Measurements from ENCODE around the gene DCLK1. TPM values are rescaled to one million over a fixed set of nuclear protein-coding genes. Genes with fewer than 3 reads are reported as not detected.

Gene DCLK1
- total and polyA plus RNA-seq, 4 experiments from 2014 or later = not detected

DNA sequence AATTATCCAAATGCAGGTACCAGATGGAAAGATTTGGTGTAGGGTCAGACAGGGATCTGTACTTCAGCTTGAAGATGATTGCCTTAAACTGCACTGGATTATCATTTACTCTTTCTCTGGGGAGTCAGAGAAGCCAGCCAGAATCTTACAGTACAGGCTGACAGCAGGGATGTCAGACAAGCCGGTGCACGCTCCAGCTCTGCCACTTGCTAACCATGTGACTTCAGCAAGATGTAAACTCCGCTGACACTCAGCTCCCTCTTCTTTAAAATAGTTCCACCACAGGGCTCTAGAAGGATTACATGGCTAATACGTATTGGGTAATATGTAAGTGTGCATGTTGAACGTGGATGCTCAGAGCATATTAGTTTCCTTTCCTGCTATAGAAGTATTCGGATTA, 403.3 kb downstream of the DCLK1 start:
- Histone ChIP-seq H3K27ac (ENCODE audit: low read depth, low read length) (no peak overlapping the region), H3K4me1 (ENCODE audit: insufficient read depth, low read length) (no peaks in the 10 kb centered on the region), H3K4me3 (ENCODE audit: low read length in 2 of 2) (no peak overlapping the region), H3K9me3 (ENCODE audit: control insufficient read depth in 1 of 2, low read length in 2 of 2) (no peaks in the 10 kb centered on the region), H3K27me3 (ENCODE audit: insufficient read depth, low read length) (no peaks in the 10 kb centered on the region), H3K36me3 (ENCODE audit: insufficient read depth, low read length) (no peaks in the 10 kb centered on the region)
- POLR2A ChIA-PET (ENCODE audit: partially characterized antibody) = no interaction called here
- H3K36me3 Mint-ChIP-seq = no peaks in the 10 kb centered on the region
- no peak overlapping the region for H3K27ac Mint-ChIP-seq
- CTCF ChIA-PET (ENCODE audit: partially characterized antibody) = no interaction called here
- no peaks in the 10 kb centered on the region for H3K27me3 Mint-ChIP-seq
- no peak overlapping the region for H3K4me3 Mint-ChIP-seq
- no peak for DNase-seq
- no peaks in the 10 kb centered on the region for H3K4me1 Mint-ChIP-seq
- H3K9me3 Mint-ChIP-seq = peaks cover 0 to 5% (median 0%) of the 10 kb centered on the region in 8 donors
- intact Hi-C loops (cut with micrococcal nuclease) = no loop called here

DNA sequence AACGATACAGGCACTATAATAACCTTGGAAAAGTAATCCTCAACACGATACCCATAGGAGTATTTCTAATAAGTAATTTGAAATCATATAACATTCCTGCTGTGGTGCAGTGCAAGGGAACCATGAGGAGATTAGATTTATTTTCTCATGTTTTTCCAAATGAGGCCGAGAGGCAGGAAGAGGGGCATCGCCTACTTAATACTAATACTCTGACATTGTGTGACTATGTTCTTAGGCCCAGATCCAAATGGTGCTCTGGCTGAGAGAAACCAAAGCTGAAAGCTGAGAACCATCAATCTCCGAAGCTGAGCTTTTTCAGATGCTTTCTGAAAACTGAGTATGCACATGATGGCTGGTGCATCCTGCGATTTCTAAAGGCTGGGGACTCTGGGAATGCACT, 406.7 kb downstream of the DCLK1 start:
- DNase-seq = no peak
- H3K27me3 ChIP-seq (ENCODE audit: insufficient read depth, low read length) = no peaks in the 10 kb centered on the region
- CTCF ChIA-PET (ENCODE audit: partially characterized antibody) = no interaction called here
- Mint-ChIP-seq H3K27me3 (peaks cover 0 to 4% of the 10 kb centered on the region in 2 donors), H3K4me3 (no peak overlapping the region), H3K27ac (no peak overlapping the region), H3K4me1 (peaks cover 0 to 8% (median 0%) of the 10 kb centered on the region in 4 donors), H3K9me3 (peaks cover 0 to 2% (median 0%) of the 10 kb centered on the region in 8 donors), H3K36me3 (no peaks in the 10 kb centered on the region)
- POLR2A ChIA-PET (ENCODE audit: partially characterized antibody) = no interaction called here
- no peak overlapping the region for H3K27ac ChIP-seq (ENCODE audit: low read depth, low read length)
- no peak overlapping the region for H3K4me3 ChIP-seq (ENCODE audit: low read length in 2 of 2)
- H3K9me3 ChIP-seq (ENCODE audit: control insufficient read depth in 1 of 2, low read length in 2 of 2) = no peaks in the 10 kb centered on the region
- no peaks in the 10 kb centered on the region for H3K36me3 ChIP-seq (ENCODE audit: insufficient read depth, low read length)
- H3K4me1 ChIP-seq (ENCODE audit: insufficient read depth, low read length) = no peaks in the 10 kb centered on the region
- intact Hi-C loops (cut with micrococcal nuclease) = no loop called here

DNA sequence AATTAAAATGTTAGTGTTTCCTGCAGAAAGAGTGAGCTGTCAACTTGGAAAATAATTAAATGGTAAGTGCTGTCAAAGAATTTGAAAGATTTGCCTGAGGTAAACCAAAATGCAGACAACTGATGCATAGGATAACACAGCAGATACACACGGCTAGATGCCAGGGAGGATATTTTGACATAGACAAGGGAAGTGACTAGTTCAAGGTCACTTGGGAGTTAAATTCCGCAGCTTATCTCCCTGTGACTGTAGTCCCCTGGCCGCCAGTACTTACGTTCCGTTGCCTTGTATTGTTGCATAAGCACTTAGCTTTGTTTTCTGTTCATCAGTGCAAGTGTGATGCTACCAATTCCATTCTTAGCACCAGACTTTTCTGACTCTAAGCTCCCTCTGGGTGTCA, 407.4 kb downstream of the DCLK1 start:
- no peaks in the 10 kb centered on the region for H3K36me3 Mint-ChIP-seq
- intact Hi-C loops (cut with micrococcal nuclease) = no loop called here
- ChIA-PET CTCF (ENCODE audit: partially characterized antibody) (no interaction called here), POLR2A (ENCODE audit: partially characterized antibody) (no interaction called here)
- no peaks in the 10 kb centered on the region for H3K4me1 ChIP-seq (ENCODE audit: insufficient read depth, low read length)
- H3K4me3 Mint-ChIP-seq = no peak overlapping the region
- no peaks in the 10 kb centered on the region for H3K27me3 ChIP-seq (ENCODE audit: insufficient read depth, low read length)
- DNase-seq = no peak
- H3K4me1 Mint-ChIP-seq = peaks cover 0 to 8% (median 0%) of the 10 kb centered on the region in 4 donors
- H3K27me3 Mint-ChIP-seq = peaks cover 0 to 4% of the 10 kb centered on the region in 2 donors
- H3K27ac Mint-ChIP-seq = no peak overlapping the region
- no peaks in the 10 kb centered on the region for H3K9me3 ChIP-seq (ENCODE audit: control insufficient read depth in 1 of 2, low read length in 2 of 2)
- H3K36me3 ChIP-seq (ENCODE audit: insufficient read depth, low read length) = no peaks in the 10 kb centered on the region
- H3K27ac ChIP-seq (ENCODE audit: low read depth, low read length) = no peak overlapping the region
- H3K9me3 Mint-ChIP-seq = peaks cover 0 to 2% (median 0%) of the 10 kb centered on the region in 8 donors
- no peak overlapping the region for H3K4me3 ChIP-seq (ENCODE audit: low read length in 2 of 2)

DNA sequence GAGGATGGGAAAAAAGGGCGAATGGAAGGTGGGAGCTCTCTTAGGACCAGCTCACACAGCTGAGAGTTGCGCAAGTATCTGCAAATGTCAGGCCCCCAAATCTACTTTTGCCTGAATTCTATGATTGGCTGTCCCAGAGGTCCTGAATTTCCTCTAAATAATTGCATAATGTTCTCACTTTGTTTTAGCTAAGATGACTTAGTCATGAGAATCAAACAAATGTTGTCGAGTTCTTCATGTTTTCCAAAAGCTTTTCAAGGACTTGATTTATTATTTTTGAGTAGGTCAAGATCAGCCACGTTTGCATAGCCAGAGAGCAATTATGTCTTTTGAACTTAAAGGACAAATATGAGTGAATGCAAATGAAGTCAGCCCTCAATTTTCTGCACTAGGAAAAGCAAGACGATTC, 408.1 kb downstream of the DCLK1 start:
- peaks cover 0 to 4% of the 10 kb centered on the region in 2 donors for H3K27me3 Mint-ChIP-seq
- no peak for DNase-seq
- Histone ChIP-seq H3K27ac (ENCODE audit: low read depth, low read length) (no peak overlapping the region), H3K27me3 (ENCODE audit: insufficient read depth, low read length) (no peaks in the 10 kb centered on the region), H3K36me3 (ENCODE audit: insufficient read depth, low read length) (no peaks in the 10 kb centered on the region), H3K4me1 (ENCODE audit: insufficient read depth, low read length) (no peaks in the 10 kb centered on the region), H3K4me3 (ENCODE audit: low read length in 2 of 2) (no peak overlapping the region), H3K9me3 (ENCODE audit: control insufficient read depth in 1 of 2, low read length in 2 of 2) (no peaks in the 10 kb centered on the region)
- H3K9me3 Mint-ChIP-seq = no peaks in the 10 kb centered on the region
- H3K4me1 Mint-ChIP-seq = peaks cover 0 to 8% (median 0%) of the 10 kb centered on the region in 4 donors
- POLR2A ChIA-PET (ENCODE audit: partially characterized antibody) = no interaction called here
- intact Hi-C loops (cut with micrococcal nuclease) = no loop called here
- no peak overlapping the region for H3K4me3 Mint-ChIP-seq
- H3K36me3 Mint-ChIP-seq = no peaks in the 10 kb centered on the region
- H3K27ac Mint-ChIP-seq = no peak overlapping the region
- CTCF ChIA-PET (ENCODE audit: partially characterized antibody) = interaction anchor here (0.6 to 2.6 kb wide), 2 partner anchors 8 to 10 kb away, joined by 3 to 9 read pairs; no protein-coding TSS in a partner anchor

DNA sequence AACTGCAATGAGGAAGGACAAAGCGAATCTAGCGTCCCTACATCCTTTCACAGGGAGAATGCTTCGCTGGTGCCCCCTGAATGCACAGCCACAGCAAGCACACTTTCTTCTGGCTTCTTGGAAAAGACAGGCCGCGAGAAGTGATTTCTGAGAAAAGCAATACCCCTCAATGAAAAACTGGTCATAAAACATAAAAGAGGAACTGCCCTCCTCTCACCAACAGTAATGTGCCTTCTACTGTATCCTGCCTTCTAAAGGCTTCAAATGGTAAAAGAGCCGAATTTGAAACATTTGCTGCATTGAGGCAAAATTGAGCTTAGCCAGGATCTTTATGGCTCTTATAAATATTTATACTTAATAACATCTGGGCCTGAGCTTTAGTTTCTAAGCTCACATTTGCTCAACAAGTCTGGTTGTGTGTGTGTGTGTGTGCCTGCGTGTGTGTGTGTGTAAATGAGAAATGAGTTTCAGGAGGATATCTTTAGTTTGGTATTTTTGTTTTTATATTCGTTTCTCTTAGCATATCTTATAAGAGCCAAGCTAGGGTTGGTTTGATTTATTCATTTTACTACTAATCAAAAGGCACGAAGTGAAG, 408.6 kb downstream of the DCLK1 start:
- no peak overlapping the region for H3K27ac ChIP-seq (ENCODE audit: low read depth, low read length)
- Mint-ChIP-seq H3K27me3 (peaks cover 0 to 4% of the 10 kb centered on the region in 2 donors), H3K27ac (no peak overlapping the region), H3K36me3 (no peaks in the 10 kb centered on the region), H3K9me3 (no peaks in the 10 kb centered on the region), H3K4me3 (no peak overlapping the region), H3K4me1 (peaks cover 0 to 8% (median 0%) of the 10 kb centered on the region in 4 donors)
- intact Hi-C loops (cut with micrococcal nuclease) = no loop called here
- no peaks in the 10 kb centered on the region for H3K4me1 ChIP-seq (ENCODE audit: insufficient read depth, low read length)
- no peaks in the 10 kb centered on the region for H3K27me3 ChIP-seq (ENCODE audit: insufficient read depth, low read length)
- CTCF ChIA-PET (ENCODE audit: partially characterized antibody) = interaction anchor here (0.6 to 2.6 kb wide), 2 partner anchors 8 to 10 kb away, joined by 3 to 9 read pairs; no protein-coding TSS in a partner anchor
- H3K4me3 ChIP-seq (ENCODE audit: low read length in 2 of 2) = no peak overlapping the region
- no peaks in the 10 kb centered on the region for H3K36me3 ChIP-seq (ENCODE audit: insufficient read depth, low read length)
- DNase-seq = no peak
- POLR2A ChIA-PET (ENCODE audit: partially characterized antibody) = no interaction called here
- no peaks in the 10 kb centered on the region for H3K9me3 ChIP-seq (ENCODE audit: control insufficient read depth in 1 of 2, low read length in 2 of 2)

DNA sequence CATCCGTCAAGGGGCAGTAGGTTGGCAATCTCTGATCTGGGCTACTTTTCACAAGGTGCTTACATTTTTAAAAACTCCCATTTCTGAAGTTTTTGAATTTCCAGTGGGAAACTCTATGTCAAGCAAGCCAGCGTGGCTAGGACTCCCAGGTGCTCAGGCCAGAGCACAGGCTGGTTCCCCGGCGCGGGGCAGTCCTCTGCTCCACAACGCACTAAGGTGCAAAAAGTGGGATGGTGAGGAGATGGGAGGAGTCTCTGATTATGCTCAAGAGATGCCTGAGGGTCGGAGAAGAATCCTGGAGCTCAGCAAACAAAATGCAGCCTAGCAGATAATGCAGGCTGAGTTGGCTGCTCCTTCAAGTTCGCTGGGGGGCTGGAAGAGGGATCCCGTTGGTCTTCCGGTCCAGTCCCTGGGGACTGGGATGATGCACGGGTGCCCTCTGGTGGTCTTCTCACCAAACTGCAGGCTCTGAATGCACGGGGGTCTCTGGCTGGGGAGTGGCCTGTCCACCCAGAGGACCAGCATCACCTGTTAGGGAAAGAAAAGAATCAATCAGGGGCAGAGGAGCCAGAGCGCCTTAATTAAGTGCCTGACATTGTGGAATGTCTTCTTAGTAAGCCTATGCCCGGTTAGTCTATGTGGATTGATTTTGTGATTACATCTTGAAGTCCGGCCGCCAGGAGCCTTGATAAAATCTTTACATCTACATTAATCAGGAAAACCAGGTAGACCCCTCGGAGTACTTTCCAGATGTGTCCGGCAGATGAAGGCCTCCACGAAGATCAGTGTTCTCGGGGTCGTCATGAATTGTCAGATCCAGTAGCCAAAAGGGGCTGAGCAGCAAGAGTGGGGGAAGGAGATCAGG, 410.3 kb downstream of the DCLK1 start:
- ChIA-PET POLR2A (ENCODE audit: partially characterized antibody) (no interaction called here), CTCF (ENCODE audit: partially characterized antibody) (interaction anchor here (2.6 kb wide), 1 partner anchor 12 kb away, joined by 9 read pairs; no protein-coding TSS in a partner anchor)
- DNase-seq = peak in 1 of 5 donors; percentile 0
- Histone ChIP-seq H3K36me3 (ENCODE audit: insufficient read depth, low read length) (no peaks in the 10 kb centered on the region), H3K9me3 (ENCODE audit: control insufficient read depth in 1 of 2, low read length in 2 of 2) (no peaks in the 10 kb centered on the region), H3K27me3 (ENCODE audit: insufficient read depth, low read length) (no peaks in the 10 kb centered on the region), H3K4me1 (ENCODE audit: insufficient read depth, low read length) (no peaks in the 10 kb centered on the region), H3K27ac (ENCODE audit: low read depth, low read length) (no peak overlapping the region), H3K4me3 (ENCODE audit: low read length in 2 of 2) (no peak overlapping the region)
- Mint-ChIP-seq H3K9me3 (no peaks in the 10 kb centered on the region), H3K27ac (no peak overlapping the region), H3K4me1 (peaks cover 0 to 8% (median 0%) of the 10 kb centered on the region in 4 donors), H3K27me3 (peaks cover 0 to 4% of the 10 kb centered on the region in 2 donors), H3K4me3 (peak overlapping the region in 1 of 8 donors; percentile 10), H3K36me3 (no peaks in the 10 kb centered on the region)
- intact Hi-C loops (cut with micrococcal nuclease) = no loop called here

DNA sequence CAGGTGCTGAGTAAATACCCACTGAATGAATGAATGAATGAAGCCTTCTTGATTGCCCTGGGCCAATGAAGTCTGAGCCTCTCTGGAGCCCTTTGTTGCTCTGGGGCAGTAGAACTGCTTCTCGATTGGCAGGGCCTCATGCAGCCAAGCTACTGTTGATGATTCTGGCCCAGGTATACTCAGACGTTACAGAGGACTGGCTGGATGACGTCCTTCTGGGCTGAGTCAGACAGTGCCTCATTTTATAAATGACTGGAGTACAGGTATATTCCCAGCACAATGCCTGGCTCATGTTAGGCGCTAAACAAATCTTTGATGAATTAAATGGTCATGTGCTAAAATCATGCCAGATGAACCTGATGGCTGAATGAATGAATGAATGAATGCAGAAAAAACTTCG, 410.9 kb downstream of the DCLK1 start:
- Histone ChIP-seq H3K27me3 (ENCODE audit: insufficient read depth, low read length) (no peaks in the 10 kb centered on the region), H3K36me3 (ENCODE audit: insufficient read depth, low read length) (no peaks in the 10 kb centered on the region), H3K4me1 (ENCODE audit: insufficient read depth, low read length) (no peaks in the 10 kb centered on the region), H3K9me3 (ENCODE audit: control insufficient read depth in 1 of 2, low read length in 2 of 2) (no peaks in the 10 kb centered on the region), H3K4me3 (ENCODE audit: low read length in 2 of 2) (no peak overlapping the region), H3K27ac (ENCODE audit: low read depth, low read length) (no peak overlapping the region)
- H3K9me3 Mint-ChIP-seq = no peaks in the 10 kb centered on the region
- H3K4me3 Mint-ChIP-seq = no peak overlapping the region
- no peak for DNase-seq
- intact Hi-C loops (cut with micrococcal nuclease) = no loop called here
- H3K27me3 Mint-ChIP-seq = peaks cover 0 to 4% of the 10 kb centered on the region in 2 donors
- POLR2A ChIA-PET (ENCODE audit: partially characterized antibody) = no interaction called here
- H3K4me1 Mint-ChIP-seq = peaks cover 0 to 8% (median 0%) of the 10 kb centered on the region in 4 donors
- H3K36me3 Mint-ChIP-seq = no peaks in the 10 kb centered on the region
- CTCF ChIA-PET (ENCODE audit: partially characterized antibody) = no interaction called here
- no peak overlapping the region for H3K27ac Mint-ChIP-seq
